ENCODE data around the gene TOE1.
A peak's percentile ranks its signal among the peaks of the same experiment; 100 is the strongest.

Gene TOE1

DNA sequence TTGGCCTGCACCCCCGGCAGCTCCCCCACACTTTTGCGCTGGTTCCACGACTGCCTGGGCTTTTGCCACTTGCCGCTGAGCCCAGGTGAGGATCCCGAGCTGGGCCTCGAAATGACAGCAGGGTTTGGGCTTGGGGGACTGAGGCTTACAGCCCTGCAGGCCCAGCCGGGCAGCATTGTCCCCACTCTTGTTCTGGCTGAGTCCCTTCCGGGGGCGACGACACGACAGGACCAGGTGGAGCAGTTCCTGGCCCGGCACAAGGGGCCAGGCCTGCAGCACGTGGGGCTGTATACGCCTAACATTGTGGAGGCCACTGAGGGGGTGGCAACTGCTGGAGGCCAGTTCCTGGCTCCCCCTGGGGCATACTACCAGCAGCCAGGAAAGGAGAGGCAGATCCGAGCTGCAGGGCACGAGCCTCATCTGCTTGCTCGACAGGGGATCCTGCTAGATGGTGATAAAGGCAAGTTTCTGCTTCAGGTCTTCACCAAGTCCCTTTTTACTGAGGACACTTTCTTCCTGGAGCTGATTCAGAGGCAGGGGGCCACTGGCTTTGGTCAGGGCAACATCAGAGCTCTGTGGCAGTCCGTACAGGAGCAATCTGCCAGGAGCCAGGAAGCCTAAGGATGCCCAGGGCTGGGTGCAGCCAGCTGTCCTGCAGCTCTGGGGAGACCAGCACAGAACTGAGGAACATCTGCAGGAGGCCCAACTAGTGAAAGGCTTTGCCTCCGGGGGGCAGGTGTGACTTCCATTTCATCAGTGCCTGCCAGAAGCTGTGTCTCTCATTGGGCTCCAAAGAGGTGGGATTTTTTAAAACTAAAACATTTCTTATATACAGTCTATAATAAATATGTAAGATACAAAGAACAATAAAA is 12.1 kb upstream of the TOE1 start:
- Histone ChIP-seq H3K4me3 (ENCODE audit: low read length) (peak overlapping the region; percentile 78), H3K9me2 (replicated peaks; ENCODE audit: control insufficient read depth, low read length) (no peaks in the 10 kb centered on the region), H3F3A (ENCODE audit: control insufficient read depth, insufficient read depth) (peaks cover 10% of the 10 kb centered on the region), H3K36me3 (ENCODE audit: control insufficient read depth, low read length) (peaks cover 30% of the 10 kb centered on the region), H3K4me2 (ENCODE audit: low read length) (peak overlapping the region; percentile 89), H4K20me1 (ENCODE audit: control insufficient read depth, insufficient read depth, low read depth, low read length) (no peaks in the 10 kb centered on the region), H3K27me3 (ENCODE audit: control insufficient read depth, low read length) (no peaks in the 10 kb centered on the region), H3K9me3 (ENCODE audit: control insufficient read depth, insufficient read depth, low read length) (no peaks in the 10 kb centered on the region), H3K27ac (ENCODE audit: low read depth, low read length) (peak overlapping the region; percentile 36), H3K4me1 (ENCODE audit: control insufficient read depth, low read length) (peaks cover 34% of the 10 kb centered on the region), H3K79me2 (ENCODE audit: control insufficient read depth, low read length) (peaks cover 30% of the 10 kb centered on the region)
- no peak for TF ChIP-seq EZH2phosphoT487 (IDR thresholded peaks at IDR 0.05; ENCODE audit: borderline replicate concordance, low read length)
- TF ChIP-seq, protein P1, sequence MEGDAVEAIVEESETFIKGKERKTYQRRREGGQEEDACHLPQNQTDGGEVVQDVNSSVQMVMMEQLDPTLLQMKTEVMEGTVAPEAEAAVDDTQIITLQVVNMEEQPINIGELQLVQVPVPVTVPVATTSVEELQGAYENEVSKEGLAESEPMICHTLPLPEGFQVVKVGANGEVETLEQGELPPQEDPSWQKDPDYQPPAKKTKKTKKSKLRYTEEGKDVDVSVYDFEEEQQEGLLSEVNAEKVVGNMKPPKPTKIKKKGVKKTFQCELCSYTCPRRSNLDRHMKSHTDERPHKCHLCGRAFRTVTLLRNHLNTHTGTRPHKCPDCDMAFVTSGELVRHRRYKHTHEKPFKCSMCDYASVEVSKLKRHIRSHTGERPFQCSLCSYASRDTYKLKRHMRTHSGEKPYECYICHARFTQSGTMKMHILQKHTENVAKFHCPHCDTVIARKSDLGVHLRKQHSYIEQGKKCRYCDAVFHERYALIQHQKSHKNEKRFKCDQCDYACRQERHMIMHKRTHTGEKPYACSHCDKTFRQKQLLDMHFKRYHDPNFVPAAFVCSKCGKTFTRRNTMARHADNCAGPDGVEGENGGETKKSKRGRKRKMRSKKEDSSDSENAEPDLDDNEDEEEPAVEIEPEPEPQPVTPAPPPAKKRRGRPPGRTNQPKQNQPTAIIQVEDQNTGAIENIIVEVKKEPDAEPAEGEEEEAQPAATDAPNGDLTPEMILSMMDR (IDR thresholded peaks at IDR 0.05; ENCODE audit: low read depth, low read length, poor library complexity, severe bottlenecking) = peak; percentile 19

DNA sequence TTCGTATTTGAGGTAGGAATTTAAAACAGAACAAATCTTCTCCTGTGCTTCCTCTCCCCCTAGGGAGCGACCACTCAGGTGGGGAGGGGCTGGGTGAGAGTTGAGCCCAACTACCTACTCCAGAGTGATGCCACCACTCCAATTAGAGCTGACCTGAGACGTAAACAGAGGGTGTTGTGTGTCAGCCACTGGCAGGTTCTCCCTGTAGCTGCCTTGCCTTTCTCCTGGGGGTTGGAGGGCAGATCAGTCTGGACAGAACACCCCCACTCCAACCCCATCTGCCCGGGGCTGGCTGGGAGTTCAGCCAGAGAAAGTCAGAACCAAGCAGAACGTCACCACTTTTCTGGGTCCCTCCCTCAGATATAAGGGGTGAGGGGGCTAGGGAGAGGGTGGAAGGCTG is 11.3 kb upstream of the TOE1 start:
- H3K9me2 ChIP-seq (replicated peaks; ENCODE audit: control insufficient read depth, low read length) = no peaks in the 10 kb centered on the region
- no peaks in the 10 kb centered on the region for H4K20me1 ChIP-seq (ENCODE audit: control insufficient read depth, insufficient read depth, low read depth, low read length)
- peak overlapping the region; percentile 78 for H3K4me3 ChIP-seq (ENCODE audit: low read length)
- H3K9me3 ChIP-seq (ENCODE audit: control insufficient read depth, insufficient read depth, low read length) = no peaks in the 10 kb centered on the region
- H3K4me2 ChIP-seq (ENCODE audit: low read length) = peak overlapping the region; percentile 89
- H3K27ac ChIP-seq (ENCODE audit: low read depth, low read length) = no peak overlapping the region; the same call in 1 of the 2 replicates
- no peaks in the 10 kb centered on the region for H3K27me3 ChIP-seq (ENCODE audit: control insufficient read depth, low read length)
- H3K36me3 ChIP-seq (ENCODE audit: control insufficient read depth, low read length) = peaks cover 37% of the 10 kb centered on the region
- peaks cover 30% of the 10 kb centered on the region for H3K79me2 ChIP-seq (ENCODE audit: control insufficient read depth, low read length)
- no peak for TF ChIP-seq EZH2phosphoT487 (IDR thresholded peaks at IDR 0.05; ENCODE audit: borderline replicate concordance, low read length)
- TF ChIP-seq, protein P1 (IDR thresholded peaks at IDR 0.05; ENCODE audit: low read depth, low read length, poor library complexity, severe bottlenecking) = no peak
- peaks cover 34% of the 10 kb centered on the region for H3K4me1 ChIP-seq (ENCODE audit: control insufficient read depth, low read length)
- H3F3A ChIP-seq (ENCODE audit: control insufficient read depth, insufficient read depth) = peaks cover 11% of the 10 kb centered on the region

DNA sequence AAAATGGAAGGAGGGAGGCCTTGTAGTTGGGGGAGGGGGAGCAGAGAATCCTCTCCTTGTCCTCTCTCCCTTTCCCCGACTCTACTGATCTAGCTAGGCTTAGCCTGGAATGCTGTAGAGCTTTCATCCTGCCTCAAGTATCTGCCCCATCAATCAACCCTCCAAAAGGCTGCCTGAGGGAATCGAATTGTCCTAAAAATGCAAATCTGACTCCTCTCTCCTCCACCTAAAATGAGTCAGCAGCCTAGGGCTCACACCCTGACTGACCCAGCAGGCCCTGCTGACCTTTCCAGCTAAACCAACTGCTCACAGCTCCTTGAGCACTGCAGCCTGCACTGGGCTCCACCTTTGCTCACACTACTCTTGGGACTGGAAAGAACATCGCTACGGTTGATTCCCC is 10.5 kb upstream of the TOE1 start:
- Histone ChIP-seq H3F3A (ENCODE audit: control insufficient read depth, insufficient read depth) (peaks cover 13% of the 10 kb centered on the region), H3K4me1 (ENCODE audit: control insufficient read depth, low read length) (peaks cover 41% of the 10 kb centered on the region), H3K79me2 (ENCODE audit: control insufficient read depth, low read length) (peaks cover 30% of the 10 kb centered on the region), H3K9me3 (ENCODE audit: control insufficient read depth, insufficient read depth, low read length) (no peaks in the 10 kb centered on the region), H3K4me2 (ENCODE audit: low read length) (peak overlapping the region; percentile 89; the same call in 1 of the 2 replicates), H3K9me2 (replicated peaks; ENCODE audit: control insufficient read depth, low read length) (no peaks in the 10 kb centered on the region), H3K27ac (ENCODE audit: low read depth, low read length) (no peak overlapping the region), H3K36me3 (ENCODE audit: control insufficient read depth, low read length) (peaks cover 45% of the 10 kb centered on the region), H3K27me3 (ENCODE audit: control insufficient read depth, low read length) (no peaks in the 10 kb centered on the region), H3K4me3 (ENCODE audit: low read length) (no peak overlapping the region), H4K20me1 (ENCODE audit: control insufficient read depth, insufficient read depth, low read depth, low read length) (no peaks in the 10 kb centered on the region)
- TF ChIP-seq, protein P1 (IDR thresholded peaks at IDR 0.05; ENCODE audit: low read depth, low read length, poor library complexity, severe bottlenecking) = no peak
- TF ChIP-seq EZH2phosphoT487 (IDR thresholded peaks at IDR 0.05; ENCODE audit: borderline replicate concordance, low read length) = no peak
